SK-N-SH (cell line): ENCODE measurements around the gene UVRAG.

ENCODE experiments used
- ELF1 ChIP-seq: IDR thresholded peaks from 2 replicates; pipeline ENCODE4 v1.4.0; 2012
- EP300 ChIP-seq, 2 experiments: IDR thresholded peaks; 2 replicates each; pipeline versions ENCODE4 v1.4.0 to v1.6.1; 2012; ENCODE audit warnings: borderline replicate concordance in 1 of 2, low read depth in 1 of 2, low read length in 1 of 2
- EZH2phosphoT487 ChIP-seq: fragments of 200-600 bp; sonication (generic); IDR thresholded peaks from 2 replicates; pipeline ENCODE4 v1.6.1; 2017; ENCODE audit warnings: low read depth, mixed run types, mild to moderate bottlenecking, antibody characterized with exemption, moderate library complexity, borderline replicate concordance
- IRF3 ChIP-seq: fragments of 150-350 bp; IDR thresholded peaks from 2 replicates; pipeline ENCODE4 v1.6.1; 2016; ENCODE audit warnings: mild to moderate bottlenecking, low read depth, low read length
- MXI1 ChIP-seq: IDR thresholded peaks from 2 replicates; pipeline ENCODE4 v1.6.1; 2012; ENCODE audit warnings: mild to moderate bottlenecking, low read depth, low read length, improper control_type of control experiment
- POLR2AphosphoS5 ChIP-seq: IDR thresholded peaks from 2 replicates; pipeline ENCODE4 v1.6.1; 2012; ENCODE audit warnings: low read depth, low read length
- TAF1 ChIP-seq: IDR thresholded peaks from 2 replicates; pipeline ENCODE4 v1.6.1; 2012; ENCODE audit warnings: low read depth, mild to moderate bottlenecking, low read length, moderate library complexity, borderline replicate concordance
- ZBTB33 ChIP-seq: IDR thresholded peaks from 2 replicates; pipeline ENCODE4 v1.4.0; 2012; ENCODE audit warnings: low read depth, borderline replicate concordance
- TF ChIP-seq, protein P1 (sequence below): fragments of 200-600 bp; sonication (generic); IDR thresholded peaks from 2 replicates; pipeline ENCODE4 v1.6.1; 2017; ENCODE audit warnings: antibody characterized with exemption, mild to moderate bottlenecking, moderate library complexity
- TF ChIP-seq, protein P2 (sequence below): fragments of 150-350 bp; IDR thresholded peaks from 2 replicates; pipeline ENCODE4 v1.6.1; 2017; ENCODE audit warnings: antibody characterized with exemption, low read length, low read depth, borderline replicate concordance
- TF ChIP-seq, protein P3 (sequence below): IDR thresholded peaks from 2 replicates; pipeline ENCODE4 v1.6.1; 2012; ENCODE audit warnings: mild to moderate bottlenecking, low read depth, low read length, moderate library complexity

DNA sequence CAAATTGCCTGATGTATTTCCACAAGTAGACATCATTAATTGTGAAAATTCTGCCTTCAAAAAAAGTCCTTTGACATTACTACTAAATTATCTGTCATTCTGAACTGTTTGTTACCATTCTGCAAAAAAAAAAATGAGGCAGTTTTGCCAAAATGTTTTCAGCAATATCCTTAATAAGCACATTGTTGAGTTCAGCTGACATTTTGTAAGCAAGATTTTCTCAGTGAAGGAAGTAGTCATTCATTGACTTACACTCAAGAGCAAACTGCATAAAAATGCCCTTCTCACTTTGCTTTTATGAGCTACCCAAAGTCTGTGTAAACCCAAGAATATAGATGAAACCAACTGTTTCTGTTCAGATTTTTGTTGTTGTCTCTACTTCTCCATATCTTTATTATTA is 125.9 kb downstream of the UVRAG start:
- TF ChIP-seq ZBTB33 (no peak), EP300 (IDR thresholded peaks at IDR 0.05; ENCODE audit: borderline replicate concordance in 1 of 2, low read depth in 1 of 2, low read length in 1 of 2) (no peak), POLR2AphosphoS5 (no peak), ELF1 (no peak), EZH2phosphoT487 (no peak), IRF3 (no peak), TAF1 (no peak), MXI1 (no peak)
- TF ChIP-seq, protein P1, sequence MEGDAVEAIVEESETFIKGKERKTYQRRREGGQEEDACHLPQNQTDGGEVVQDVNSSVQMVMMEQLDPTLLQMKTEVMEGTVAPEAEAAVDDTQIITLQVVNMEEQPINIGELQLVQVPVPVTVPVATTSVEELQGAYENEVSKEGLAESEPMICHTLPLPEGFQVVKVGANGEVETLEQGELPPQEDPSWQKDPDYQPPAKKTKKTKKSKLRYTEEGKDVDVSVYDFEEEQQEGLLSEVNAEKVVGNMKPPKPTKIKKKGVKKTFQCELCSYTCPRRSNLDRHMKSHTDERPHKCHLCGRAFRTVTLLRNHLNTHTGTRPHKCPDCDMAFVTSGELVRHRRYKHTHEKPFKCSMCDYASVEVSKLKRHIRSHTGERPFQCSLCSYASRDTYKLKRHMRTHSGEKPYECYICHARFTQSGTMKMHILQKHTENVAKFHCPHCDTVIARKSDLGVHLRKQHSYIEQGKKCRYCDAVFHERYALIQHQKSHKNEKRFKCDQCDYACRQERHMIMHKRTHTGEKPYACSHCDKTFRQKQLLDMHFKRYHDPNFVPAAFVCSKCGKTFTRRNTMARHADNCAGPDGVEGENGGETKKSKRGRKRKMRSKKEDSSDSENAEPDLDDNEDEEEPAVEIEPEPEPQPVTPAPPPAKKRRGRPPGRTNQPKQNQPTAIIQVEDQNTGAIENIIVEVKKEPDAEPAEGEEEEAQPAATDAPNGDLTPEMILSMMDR: no peak
- TF ChIP-seq, protein P2, sequence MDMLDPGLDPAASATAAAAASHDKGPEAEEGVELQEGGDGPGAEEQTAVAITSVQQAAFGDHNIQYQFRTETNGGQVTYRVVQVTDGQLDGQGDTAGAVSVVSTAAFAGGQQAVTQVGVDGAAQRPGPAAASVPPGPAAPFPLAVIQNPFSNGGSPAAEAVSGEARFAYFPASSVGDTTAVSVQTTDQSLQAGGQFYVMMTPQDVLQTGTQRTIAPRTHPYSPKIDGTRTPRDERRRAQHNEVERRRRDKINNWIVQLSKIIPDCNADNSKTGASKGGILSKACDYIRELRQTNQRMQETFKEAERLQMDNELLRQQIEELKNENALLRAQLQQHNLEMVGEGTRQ: no peak
- TF ChIP-seq, protein P3, sequence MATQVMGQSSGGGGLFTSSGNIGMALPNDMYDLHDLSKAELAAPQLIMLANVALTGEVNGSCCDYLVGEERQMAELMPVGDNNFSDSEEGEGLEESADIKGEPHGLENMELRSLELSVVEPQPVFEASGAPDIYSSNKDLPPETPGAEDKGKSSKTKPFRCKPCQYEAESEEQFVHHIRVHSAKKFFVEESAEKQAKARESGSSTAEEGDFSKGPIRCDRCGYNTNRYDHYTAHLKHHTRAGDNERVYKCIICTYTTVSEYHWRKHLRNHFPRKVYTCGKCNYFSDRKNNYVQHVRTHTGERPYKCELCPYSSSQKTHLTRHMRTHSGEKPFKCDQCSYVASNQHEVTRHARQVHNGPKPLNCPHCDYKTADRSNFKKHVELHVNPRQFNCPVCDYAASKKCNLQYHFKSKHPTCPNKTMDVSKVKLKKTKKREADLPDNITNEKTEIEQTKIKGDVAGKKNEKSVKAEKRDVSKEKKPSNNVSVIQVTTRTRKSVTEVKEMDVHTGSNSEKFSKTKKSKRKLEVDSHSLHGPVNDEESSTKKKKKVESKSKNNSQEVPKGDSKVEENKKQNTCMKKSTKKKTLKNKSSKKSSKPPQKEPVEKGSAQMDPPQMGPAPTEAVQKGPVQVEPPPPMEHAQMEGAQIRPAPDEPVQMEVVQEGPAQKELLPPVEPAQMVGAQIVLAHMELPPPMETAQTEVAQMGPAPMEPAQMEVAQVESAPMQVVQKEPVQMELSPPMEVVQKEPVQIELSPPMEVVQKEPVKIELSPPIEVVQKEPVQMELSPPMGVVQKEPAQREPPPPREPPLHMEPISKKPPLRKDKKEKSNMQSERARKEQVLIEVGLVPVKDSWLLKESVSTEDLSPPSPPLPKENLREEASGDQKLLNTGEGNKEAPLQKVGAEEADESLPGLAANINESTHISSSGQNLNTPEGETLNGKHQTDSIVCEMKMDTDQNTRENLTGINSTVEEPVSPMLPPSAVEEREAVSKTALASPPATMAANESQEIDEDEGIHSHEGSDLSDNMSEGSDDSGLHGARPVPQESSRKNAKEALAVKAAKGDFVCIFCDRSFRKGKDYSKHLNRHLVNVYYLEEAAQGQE: no peak
